ENCODE data around the gene CYP4F3. TPM values are rescaled to one million over a fixed set of nuclear protein-coding genes. Genes with fewer than 3 reads are reported as not detected.

CYP4F3 gene
- total RNA-seq, 1 donor from 2014 or later: 0.56 TPM

DNA sequence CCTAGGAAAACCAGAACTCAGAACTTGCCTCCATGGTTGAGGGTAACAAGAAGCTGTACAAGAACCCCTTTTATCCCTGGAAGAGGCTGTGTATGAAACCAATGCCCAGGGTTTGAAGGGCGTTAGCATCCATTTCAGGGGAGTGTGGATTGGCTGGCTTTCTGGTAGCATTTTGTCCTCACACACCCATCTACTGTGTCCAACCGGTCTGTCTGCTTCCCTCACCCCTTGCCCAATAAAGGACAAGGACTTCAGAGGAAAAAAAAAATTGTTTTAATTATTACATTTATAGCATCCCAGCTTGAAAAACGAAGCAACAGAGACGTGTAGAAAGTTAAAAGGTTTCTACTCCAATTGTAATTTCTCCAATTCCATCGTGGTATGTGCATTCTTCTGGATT lies 28.4 kb upstream of the CYP4F3 start:
- no peaks in the 10 kb centered on the region for H3K27me3 Mint-ChIP-seq
- TF ChIP-seq, protein P1, sequence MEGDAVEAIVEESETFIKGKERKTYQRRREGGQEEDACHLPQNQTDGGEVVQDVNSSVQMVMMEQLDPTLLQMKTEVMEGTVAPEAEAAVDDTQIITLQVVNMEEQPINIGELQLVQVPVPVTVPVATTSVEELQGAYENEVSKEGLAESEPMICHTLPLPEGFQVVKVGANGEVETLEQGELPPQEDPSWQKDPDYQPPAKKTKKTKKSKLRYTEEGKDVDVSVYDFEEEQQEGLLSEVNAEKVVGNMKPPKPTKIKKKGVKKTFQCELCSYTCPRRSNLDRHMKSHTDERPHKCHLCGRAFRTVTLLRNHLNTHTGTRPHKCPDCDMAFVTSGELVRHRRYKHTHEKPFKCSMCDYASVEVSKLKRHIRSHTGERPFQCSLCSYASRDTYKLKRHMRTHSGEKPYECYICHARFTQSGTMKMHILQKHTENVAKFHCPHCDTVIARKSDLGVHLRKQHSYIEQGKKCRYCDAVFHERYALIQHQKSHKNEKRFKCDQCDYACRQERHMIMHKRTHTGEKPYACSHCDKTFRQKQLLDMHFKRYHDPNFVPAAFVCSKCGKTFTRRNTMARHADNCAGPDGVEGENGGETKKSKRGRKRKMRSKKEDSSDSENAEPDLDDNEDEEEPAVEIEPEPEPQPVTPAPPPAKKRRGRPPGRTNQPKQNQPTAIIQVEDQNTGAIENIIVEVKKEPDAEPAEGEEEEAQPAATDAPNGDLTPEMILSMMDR (conservative IDR thresholded peaks at IDR 0.05): no peak
- H3K36me3 Mint-ChIP-seq: no peaks in the 10 kb centered on the region
- no peak for DNase-seq (ENCODE audit: extremely low spot score, unreplicated experiment)
- no peaks in the 10 kb centered on the region for H3K9me3 Mint-ChIP-seq
- no peaks in the 10 kb centered on the region for H3K4me1 Mint-ChIP-seq (ENCODE audit: unreplicated experiment)
- no peak overlapping the region for H3K27ac Mint-ChIP-seq
- no peak overlapping the region for H3K4me3 Mint-ChIP-seq

DNA sequence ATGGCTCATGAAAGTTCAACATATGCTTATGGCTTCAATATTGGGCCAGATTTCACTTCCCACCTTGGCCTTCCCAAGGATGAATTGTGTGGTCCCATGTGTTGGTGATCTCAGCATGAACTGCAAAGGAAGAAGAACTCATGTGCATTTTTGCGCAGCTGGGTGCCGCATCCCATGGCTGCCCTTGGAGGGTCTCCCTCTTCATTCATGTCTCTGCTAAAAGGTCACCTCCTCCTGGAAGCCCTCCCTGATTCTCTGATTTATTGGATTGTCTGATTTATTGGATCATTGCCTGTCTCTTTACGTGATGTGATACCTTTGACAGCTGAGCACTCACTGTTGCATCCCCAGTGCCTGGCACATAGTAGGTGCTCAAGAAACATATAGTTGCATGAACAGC lies 27.4 kb upstream of the CYP4F3 start:
- no peak overlapping the region for H3K27ac Mint-ChIP-seq
- peaks cover 3% of the 10 kb centered on the region for H3K9me3 Mint-ChIP-seq
- H3K27me3 Mint-ChIP-seq: no peaks in the 10 kb centered on the region
- H3K4me1 Mint-ChIP-seq (ENCODE audit: unreplicated experiment): no peaks in the 10 kb centered on the region
- no peak for DNase-seq (ENCODE audit: extremely low spot score, unreplicated experiment)
- no peaks in the 10 kb centered on the region for H3K36me3 Mint-ChIP-seq
- no peak overlapping the region for H3K4me3 Mint-ChIP-seq
- TF ChIP-seq, protein P1 (conservative IDR thresholded peaks at IDR 0.05): no peak

DNA sequence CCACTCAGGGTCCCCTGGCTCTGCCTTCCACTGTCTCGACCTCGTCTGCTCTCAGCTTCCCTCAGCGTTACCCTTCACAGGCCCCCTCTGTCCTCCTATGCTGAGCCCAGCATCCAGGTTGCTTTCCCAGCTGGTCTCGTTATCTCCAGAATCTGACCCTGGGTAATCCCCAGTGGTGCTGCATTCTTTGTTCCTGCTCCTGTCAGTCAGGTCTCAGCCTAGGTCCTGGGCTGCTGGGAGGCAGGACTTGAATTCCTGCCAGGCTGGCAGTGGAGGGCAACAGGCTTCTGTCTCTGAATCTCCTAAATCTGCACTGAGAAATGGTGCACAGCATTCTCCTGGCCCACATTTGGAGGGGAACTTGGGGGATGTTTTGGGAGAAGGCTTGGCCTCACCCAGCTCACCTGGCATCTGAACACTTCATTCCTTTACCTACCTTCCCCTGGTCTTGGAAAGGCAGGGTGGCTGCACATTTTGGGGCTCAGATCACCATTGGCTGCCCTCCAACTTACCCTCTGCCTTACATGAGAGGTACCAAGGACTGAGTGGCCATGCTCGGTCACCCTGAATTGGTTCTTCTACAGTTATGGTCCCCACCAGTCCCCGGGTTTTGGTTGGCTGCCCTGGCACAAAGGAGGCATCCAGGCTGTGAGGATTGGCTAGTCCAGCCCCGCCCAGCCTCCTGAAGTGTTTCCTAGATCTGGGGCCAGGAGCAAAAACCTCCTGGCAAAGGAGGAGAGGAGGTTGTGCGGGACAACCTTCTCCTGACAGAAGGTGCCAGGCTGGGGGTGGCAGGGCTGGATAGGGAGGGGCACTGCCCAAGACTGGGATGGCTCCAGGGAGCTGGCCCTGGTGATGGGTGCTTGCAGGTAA lies 26.0 kb upstream of the CYP4F3 start, which contains the start of gene CYP4F8:
TSS of gene CYP4F8 (plus strand) at position 712 of the 873 bp plus-strand sequence. CDS start 399 bp downstream, outside the sequence.
- H3K9me3 Mint-ChIP-seq: peaks cover 6% of the 10 kb centered on the region
- no peak within 1 kb of the TSS for H3K27ac Mint-ChIP-seq

DNA sequence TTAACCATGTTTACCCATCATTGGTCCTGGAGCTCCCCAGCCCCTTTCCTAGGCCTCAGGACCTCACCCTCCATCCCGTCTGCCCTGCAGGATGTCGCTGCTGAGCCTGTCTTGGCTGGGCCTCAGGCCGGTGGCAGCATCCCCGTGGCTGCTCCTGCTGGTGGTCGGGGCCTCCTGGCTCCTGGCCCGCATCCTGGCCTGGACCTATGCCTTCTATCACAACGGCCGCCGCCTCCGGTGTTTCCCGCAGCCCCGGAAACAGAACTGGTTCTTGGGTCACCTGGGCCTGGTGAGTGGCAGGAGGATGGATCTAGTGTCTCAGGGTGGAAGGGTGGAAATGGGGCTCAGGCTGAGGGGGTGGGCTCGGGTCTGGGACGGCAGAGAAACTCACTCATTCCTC lies 25.2 kb upstream of the CYP4F3 start:
- Mint-ChIP-seq H3K27ac (no peak overlapping the region), H3K9me3 (peaks cover 8% of the 10 kb centered on the region), H3K4me3 (no peak overlapping the region), H3K27me3 (no peaks in the 10 kb centered on the region), H3K36me3 (no peaks in the 10 kb centered on the region), H3K4me1 (ENCODE audit: unreplicated experiment) (no peaks in the 10 kb centered on the region)
- DNase-seq (ENCODE audit: extremely low spot score, unreplicated experiment): no peak
- TF ChIP-seq, protein P1 (conservative IDR thresholded peaks at IDR 0.05): no peak

More for the DNA sequence above, 26.0 kb upstream of the CYP4F3 start, which contains the start of gene CYP4F8:
- TF ChIP-seq, protein P1 (conservative IDR thresholded peaks at IDR 0.05): no peak
- Mint-ChIP-seq H3K27me3 (no peaks in the 10 kb centered on the region), H3K36me3 (no peaks in the 10 kb centered on the region), H3K4me1 (ENCODE audit: unreplicated experiment) (no peaks in the 10 kb centered on the region), H3K4me3 (no peak within 1 kb of the TSS)
- no peak for DNase-seq (ENCODE audit: extremely low spot score, unreplicated experiment)

DNA sequence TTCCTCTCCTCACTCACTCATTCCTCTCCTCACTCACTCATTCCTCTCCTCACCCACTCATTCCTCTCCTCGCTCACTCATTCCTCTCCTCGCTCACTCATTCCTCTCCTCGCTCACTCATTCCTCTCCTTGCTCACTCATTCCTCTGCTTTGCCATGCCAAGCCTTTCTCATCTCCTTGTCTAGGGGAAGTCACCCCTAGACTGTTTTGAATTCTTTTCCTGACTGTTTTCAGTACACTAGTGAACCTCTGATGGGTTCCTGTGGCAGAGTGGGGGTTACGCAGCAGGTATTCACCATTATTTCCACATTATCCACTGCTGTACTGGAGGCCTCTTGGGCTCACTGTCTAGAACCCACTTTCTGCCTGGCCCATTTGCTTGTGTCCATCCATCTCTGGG lies 24.5 kb upstream of the CYP4F3 start:
- Mint-ChIP-seq H3K4me1 (ENCODE audit: unreplicated experiment) (no peaks in the 10 kb centered on the region), H3K27ac (no peak overlapping the region), H3K36me3 (no peaks in the 10 kb centered on the region), H3K27me3 (no peaks in the 10 kb centered on the region), H3K4me3 (no peak overlapping the region), H3K9me3 (peaks cover 8% of the 10 kb centered on the region)
- no peak for DNase-seq (ENCODE audit: extremely low spot score, unreplicated experiment)
- TF ChIP-seq, protein P1 (conservative IDR thresholded peaks at IDR 0.05): no peak

All from type B pancreatic cell (in vitro differentiated cells).